HEK293T (cell line): Measurements from ENCODE around the gene LSMEM2.

Source experiments
- BHLHE40 ChIP-seq: fragments of 450-650 bp; IDR thresholded peaks from 2 replicates; pipeline ENCODE4 v1.6.1; 2016; ENCODE audit warnings: mild to moderate bottlenecking, moderate library complexity, borderline replicate concordance
- ELF4 ChIP-seq: fragments of 450-650 bp; IDR thresholded peaks from 2 replicates; pipeline ENCODE4 v1.6.1; 2017; ENCODE audit warnings: antibody characterized with exemption
- HDGF ChIP-seq: fragments of 450-650 bp; IDR thresholded peaks from 2 replicates; pipeline ENCODE4 v1.6.1; 2017; ENCODE audit warnings: antibody characterized with exemption, borderline replicate concordance
- NFRKB ChIP-seq: fragments of 450-650 bp; IDR thresholded peaks from 2 replicates; pipeline ENCODE4 v1.6.1; 2016; ENCODE audit warnings: mild to moderate bottlenecking, moderate library complexity
- SP1 ChIP-seq: fragments of 450-650 bp; IDR thresholded peaks from 2 replicates; pipeline ENCODE4 v1.6.1; 2017

GRCh38 chr3:50260942-50261441 lies 17.9 kb upstream of the LSMEM2 start:
- TF ChIP-seq HDGF (no peak), BHLHE40 (no peak), SP1 (no peak), ELF4 (no peak), NFRKB (no peak)
